ENCODE data around the gene GSG1L2.

The GSG1L2 gene

GRCh38 chr17:9830711-9831110 lies 8.8 kb upstream of the GSG1L2 start:
- Histone ChIP-seq H3K36me3 (no peaks in the 10 kb centered on the region), H3K27me3 (ENCODE audit: insufficient read depth, low read depth, severe bottlenecking) (no peaks in the 10 kb centered on the region), H3K4me3 (ENCODE audit: low read depth, low read length) (no peak overlapping the region), H3K9me3 (ENCODE audit: severe bottlenecking) (peaks cover 3% of the 10 kb centered on the region), H3K27ac (no peak overlapping the region)
- DNase-seq: no peak
- TF ChIP-seq CTCF (IDR thresholded peaks at IDR 0.05; ENCODE audit: low read depth, low read length): no peak

GRCh38 chr17:9829343-9829742 lies 7.5 kb upstream of the GSG1L2 start:
- peaks cover 3% of the 10 kb centered on the region for H3K9me3 ChIP-seq (ENCODE audit: severe bottlenecking)
- no peak for DNase-seq
- H3K4me3 ChIP-seq (ENCODE audit: low read depth, low read length): no peak overlapping the region
- H3K36me3 ChIP-seq: no peaks in the 10 kb centered on the region
- no peak for TF ChIP-seq CTCF (IDR thresholded peaks at IDR 0.05; ENCODE audit: low read depth, low read length)
- H3K27ac ChIP-seq: no peak overlapping the region
- H3K27me3 ChIP-seq (ENCODE audit: insufficient read depth, low read depth, severe bottlenecking): no peaks in the 10 kb centered on the region

GRCh38 chr17:9828296-9829295 lies 6.7 kb upstream of the GSG1L2 start:
- H3K27ac ChIP-seq: no peak overlapping the region
- DNase-seq: no peak
- no peak for TF ChIP-seq CTCF (IDR thresholded peaks at IDR 0.05; ENCODE audit: low read depth, low read length)
- H3K27me3 ChIP-seq (ENCODE audit: insufficient read depth, low read depth, severe bottlenecking): no peaks in the 10 kb centered on the region
- no peaks in the 10 kb centered on the region for H3K36me3 ChIP-seq
- no peaks in the 10 kb centered on the region for H3K9me3 ChIP-seq (ENCODE audit: severe bottlenecking)
- no peak overlapping the region for H3K4me3 ChIP-seq (ENCODE audit: low read depth, low read length)

- Histone ChIP-seq H3K4me3 (ENCODE audit: low read depth, low read length) (no peak within 1 kb of the TSS), H3K9me3 (ENCODE audit: severe bottlenecking) (no peaks in the 10 kb centered on the region), H3K36me3 (no peaks in the 10 kb centered on the region), H3K27me3 (ENCODE audit: insufficient read depth, low read depth, severe bottlenecking) (no peaks in the 10 kb centered on the region), H3K27ac (no peak within 1 kb of the TSS)
- no peak for DNase-seq
- no peak for TF ChIP-seq CTCF (IDR thresholded peaks at IDR 0.05; ENCODE audit: low read depth, low read length)
These were observed 3.8 kb upstream of the GSG1L2 start, which contains the start of gene GLP2R for GRCh38 chr17:9825641-9826150. Gene GLP2R (plus strand): TSS chr17:9825924. CDS start chr17:9826064, 140 bp downstream.

- H3K4me3 ChIP-seq (ENCODE audit: low read depth, low read length): no peak overlapping the region
- TF ChIP-seq CTCF (IDR thresholded peaks at IDR 0.05; ENCODE audit: low read depth, low read length): no peak
- H3K27me3 ChIP-seq (ENCODE audit: insufficient read depth, low read depth, severe bottlenecking): no peaks in the 10 kb centered on the region
- H3K36me3 ChIP-seq: no peaks in the 10 kb centered on the region
- H3K9me3 ChIP-seq (ENCODE audit: severe bottlenecking): no peaks in the 10 kb centered on the region
- H3K27ac ChIP-seq: no peak overlapping the region
- DNase-seq: no peak
These were observed 3.0 kb upstream of the GSG1L2 start for GRCh38 chr17:9824797-9825338.
